Spleen (tissue), 7 donors: Measurements from ENCODE around the gene BOLL.

ENCODE experiments used
- CTCF ChIP-seq, 11 experiments: fragments of 200-600 bp in 7 of 11; fragments of 450-650 bp in 4 of 11; sonication (generic) in 4 of 11; IDR thresholded peaks in 8 of 11; conservative IDR thresholded peaks in 3 of 11; 1 replicate in 7 of 11; 2 replicates in 4 of 11; pipeline versions ENCODE4 v1.4.0 to v1.8.0; 2016 to 2021; ENCODE audit warnings: antibody characterized with exemption in 11 of 11, inconsistent platforms in 4 of 11, mild to moderate bottlenecking in 1 of 11
- POLR2A ChIP-seq, 3 donors: fragments of 450-650 bp; IDR thresholded peaks; one replicate each; pipeline ENCODE4 v1.5.1; 2017; ENCODE audit warnings: antibody characterized with exemption in 3 of 3, mild to moderate bottlenecking in 1 of 3
- POLR2AphosphoS5 ChIP-seq, 3 donors: sonication (generic); formaldehyde crosslinking; IDR thresholded peaks; one replicate each; pipeline ENCODE4 v1.5.1; 2017; ENCODE audit warnings: antibody characterized with exemption in 3 of 3
- donor health status: DM: no; HTN: no; CAD: no; lungs with moderate emphysema.
- donor health status: DM: no; HTN: no; CAD: no.
- donor health status: DM: no; HTN: no; CAD: no.

- TF ChIP-seq CTCF (IDR thresholded peaks at IDR 0.05 in 8 of 11, conservative IDR thresholded peaks at IDR 0.05 in 3 of 11): peak in 1 of 11 experiments; percentile 40
- no peak for TF ChIP-seq POLR2A (IDR thresholded peaks at IDR 0.05)
- peak; percentile 94 to 96 (median 96) for TF ChIP-seq POLR2AphosphoS5 (IDR thresholded peaks at IDR 0.05)
These were observed 79.8 kb downstream of the BOLL start, which contains the start of gene MARS2 for GRCh38 chr2:197705121-197705911.
